HG03103 (cell line): ENCODE data around the gene LYL1.

Source experiments
- ATAC-seq: cut with Tn5 transposase; IDR thresholded peaks from one replicate; pipeline ENCODE4 v1.9.1; 2021; ENCODE audit warnings: low read depth; ENCODE audit not compliant: unreplicated experiment

LYL1 gene

GRCh38 chr19:13060233-13060963 is 42.3 kb downstream of the LYL1 start:
- ATAC-seq = no peak

- ATAC-seq = no peak
These were observed 43.6 kb downstream of the LYL1 start for GRCh38 chr19:13058951-13059660.

- ATAC-seq = no peak
These were observed 44.9 kb downstream of the LYL1 start for GRCh38 chr19:13057744-13058143.

- ATAC-seq = no peak
These were observed 45.5 kb downstream of the LYL1 start for GRCh38 chr19:13057147-13057572.

- ATAC-seq = no peak
These were observed 46.5 kb downstream of the LYL1 start for GRCh38 chr19:13056052-13056660.

GRCh38 chr19:13055213-13056051 is 47.2 kb downstream of the LYL1 start:
- ATAC-seq = no peak

- ATAC-seq = no peak
These were observed 47.9 kb downstream of the LYL1 start for GRCh38 chr19:13054626-13055212.

- ATAC-seq = no peak
These were observed 48.7 kb downstream of the LYL1 start for GRCh38 chr19:13053761-13054625.

- ATAC-seq = no peak
These were observed 49.4 kb downstream of the LYL1 start for GRCh38 chr19:13053238-13053637.

GRCh38 chr19:13052447-13053175 is 50.0 kb downstream of the LYL1 start:
- no peak for ATAC-seq

- ATAC-seq = no peak
These were observed 51.0 kb downstream of the LYL1 start for GRCh38 chr19:13051557-13052165.

- ATAC-seq = no peak
These were observed 52.4 kb downstream of the LYL1 start for GRCh38 chr19:13050274-13050673.
